Forelimb muscle (tissue), 1 donor: Measurements from ENCODE around the gene POLR3A. TPM values are rescaled to one million over a fixed set of nuclear protein-coding genes. Genes with fewer than 3 reads are reported as not detected.
A peak's percentile ranks its signal among the peaks of the same experiment; 100 is the strongest.
"Not testable (repeated sequence)": the region's sequence is repeated elsewhere in the genome, so short reads cannot be mapped to it uniquely, and the experiment has no call there.

Experiments used
- DNase-seq: peaks from one replicate; pipeline ENCODE4 v3.0.0-alpha.2; 2013; ENCODE audit warnings: low read depth
- polyA plus RNA-seq: library from polyadenylated mRNA; unstranded; fragments of 120-200 nt; gene quantifications from one replicate; pipeline ENCODE4 v1.2.1, GENCODE V29; 2013; ENCODE audit not compliant: insufficient read length

Gene POLR3A
- polyA plus RNA-seq, result 16.2 TPM

GRCh38 chr10:78029269-78030226 lies at the start of gene POLR3A:
Gene POLR3A (minus strand): TSS chr10:78029515. CDS start chr10:78029407, 108 bp downstream.
- DNase-seq, result peak; percentile 92

- DNase-seq, result no peak
Observed at GRCh38 chr10:78078539-78079330, 49.4 kb upstream of the POLR3A start.

- DNase-seq, result not testable (repeated sequence)
Observed at GRCh38 chr10:78075806-78076205, 46.5 kb upstream of the POLR3A start.

GRCh38 chr10:78072504-78072903 lies 43.2 kb upstream of the POLR3A start:
- no peak for DNase-seq

- no peak for DNase-seq
Observed at GRCh38 chr10:78071857-78072179, 42.5 kb upstream of the POLR3A start.

- DNase-seq, result no peak
Observed at GRCh38 chr10:78071140-78071856, 42.0 kb upstream of the POLR3A start.

GRCh38 chr10:78070726-78071125 lies 41.4 kb upstream of the POLR3A start:
- DNase-seq, result no peak

- not testable (repeated sequence) for DNase-seq
Observed at GRCh38 chr10:78070064-78070463, 40.7 kb upstream of the POLR3A start.

DNA sequence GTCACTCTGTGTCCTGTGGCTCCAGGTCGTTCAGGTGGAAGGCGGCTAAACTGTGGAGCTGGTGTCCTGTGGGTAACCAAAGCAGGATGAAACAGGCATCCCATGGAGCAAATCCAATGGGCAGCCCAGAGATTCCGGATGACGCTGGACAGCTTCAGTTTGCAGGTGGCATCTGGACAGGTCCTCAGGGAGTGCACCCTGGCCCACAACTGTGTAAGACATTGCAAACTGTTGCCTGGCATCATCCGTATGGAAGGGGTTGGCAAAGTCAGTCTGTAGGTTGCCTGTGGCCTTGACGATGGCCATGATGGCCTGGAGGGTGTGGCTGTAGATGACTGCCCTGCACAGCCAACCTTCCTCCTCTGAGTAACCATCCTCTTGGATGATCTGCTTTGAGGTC lies 39.8 kb upstream of the POLR3A start:
- no peak for DNase-seq

DNA sequence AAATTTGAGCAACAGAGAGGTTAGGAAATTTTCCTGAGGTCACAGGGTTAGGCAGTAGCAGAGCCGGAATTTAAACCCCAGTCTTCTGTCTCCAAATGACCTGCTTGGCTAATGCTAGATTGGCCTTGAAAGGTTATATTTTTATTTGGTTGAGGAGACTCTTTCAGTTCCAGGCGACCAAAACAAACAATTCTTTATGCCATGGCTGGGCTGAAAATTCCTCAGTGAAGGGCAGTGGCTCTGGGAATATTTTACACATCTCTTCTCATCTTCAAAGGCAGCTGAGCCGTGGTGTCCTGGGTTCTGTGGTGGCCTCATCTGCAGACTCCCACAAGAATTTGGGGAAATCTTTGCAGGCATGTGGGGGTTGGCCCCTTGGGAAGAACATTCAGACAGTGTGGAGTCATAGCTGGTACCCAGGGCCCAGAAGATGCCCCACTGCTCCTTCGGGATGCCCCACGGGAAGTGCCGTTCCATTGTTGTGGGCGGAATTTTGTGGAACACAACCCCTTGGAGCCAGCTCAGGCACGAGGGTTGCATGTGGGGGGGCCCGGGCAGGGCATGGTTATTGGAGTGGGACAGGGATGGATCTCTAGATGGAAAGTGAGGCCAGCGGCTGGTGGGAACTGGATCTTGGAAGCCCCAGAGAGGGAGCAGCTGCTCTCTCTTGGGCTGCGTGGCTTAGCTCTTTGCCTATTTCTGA lies 37.6 kb upstream of the POLR3A start:
- no peak for DNase-seq

DNA sequence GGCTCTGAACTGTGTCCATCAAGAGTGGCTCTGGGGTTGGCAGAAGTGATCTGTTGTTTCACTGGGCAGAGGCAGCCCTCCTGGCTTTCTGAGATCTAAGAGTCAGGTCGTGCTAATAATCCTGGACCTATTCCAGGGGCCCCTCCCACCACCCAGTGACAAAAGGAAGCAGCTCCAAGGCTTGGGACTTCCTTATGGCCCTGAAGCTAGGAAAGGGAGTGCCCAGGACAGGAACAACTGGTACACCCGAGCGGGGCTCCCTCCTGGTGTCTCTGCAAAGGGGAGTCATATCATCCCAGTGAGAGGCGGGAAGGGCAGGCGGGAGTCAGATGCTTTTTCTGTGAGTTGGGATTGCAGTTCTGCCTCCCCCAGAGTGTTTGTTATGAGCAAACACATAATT lies 36.7 kb upstream of the POLR3A start:
- no peak for DNase-seq

- no peak for DNase-seq
Observed at GRCh38 chr10:78065611-78066010, 36.3 kb upstream of the POLR3A start.

GRCh38 chr10:78064919-78065318 lies 35.6 kb upstream of the POLR3A start:
- DNase-seq, result not testable (repeated sequence)

DNA sequence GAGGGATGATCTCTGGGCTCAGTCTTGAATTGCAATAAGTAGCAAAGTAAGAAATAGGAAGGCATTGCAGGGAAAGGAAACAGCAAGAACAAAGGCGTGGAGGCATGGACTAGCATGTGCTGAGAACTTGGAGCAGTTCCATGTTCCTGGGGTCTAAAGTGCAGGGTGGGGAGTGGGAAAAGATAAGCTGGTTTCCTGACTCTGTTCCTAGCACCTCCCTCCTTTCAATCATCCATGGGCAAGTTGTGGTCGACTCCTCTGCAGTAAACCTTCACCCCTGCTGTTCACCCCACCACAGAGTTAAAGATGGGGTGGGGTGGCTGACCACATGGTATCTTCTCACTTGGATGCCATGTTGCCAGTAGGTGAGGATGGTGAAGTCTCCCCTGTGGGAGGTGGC lies 33.9 kb upstream of the POLR3A start:
- no peak for DNase-seq

DNA sequence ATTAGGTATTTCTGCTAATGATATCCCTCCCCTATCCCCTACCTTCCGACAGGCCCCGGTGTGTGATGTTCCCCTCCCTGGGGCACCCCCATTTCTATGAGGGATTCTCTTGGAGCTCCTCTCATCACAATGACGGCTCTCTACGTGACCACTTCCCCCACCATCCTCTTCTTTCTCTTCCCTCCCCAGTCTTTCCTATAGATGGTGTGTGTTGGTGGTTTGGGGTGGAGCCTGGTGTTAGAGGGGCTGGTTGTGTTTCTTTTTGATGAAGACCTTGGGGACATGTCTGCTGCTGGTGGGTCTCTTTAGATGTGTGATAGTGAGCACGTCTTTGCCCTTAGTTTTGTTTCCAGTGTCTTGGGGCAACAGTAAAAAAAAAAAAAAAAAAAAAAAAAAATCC lies 33.0 kb upstream of the POLR3A start:
- no peak for DNase-seq

DNA sequence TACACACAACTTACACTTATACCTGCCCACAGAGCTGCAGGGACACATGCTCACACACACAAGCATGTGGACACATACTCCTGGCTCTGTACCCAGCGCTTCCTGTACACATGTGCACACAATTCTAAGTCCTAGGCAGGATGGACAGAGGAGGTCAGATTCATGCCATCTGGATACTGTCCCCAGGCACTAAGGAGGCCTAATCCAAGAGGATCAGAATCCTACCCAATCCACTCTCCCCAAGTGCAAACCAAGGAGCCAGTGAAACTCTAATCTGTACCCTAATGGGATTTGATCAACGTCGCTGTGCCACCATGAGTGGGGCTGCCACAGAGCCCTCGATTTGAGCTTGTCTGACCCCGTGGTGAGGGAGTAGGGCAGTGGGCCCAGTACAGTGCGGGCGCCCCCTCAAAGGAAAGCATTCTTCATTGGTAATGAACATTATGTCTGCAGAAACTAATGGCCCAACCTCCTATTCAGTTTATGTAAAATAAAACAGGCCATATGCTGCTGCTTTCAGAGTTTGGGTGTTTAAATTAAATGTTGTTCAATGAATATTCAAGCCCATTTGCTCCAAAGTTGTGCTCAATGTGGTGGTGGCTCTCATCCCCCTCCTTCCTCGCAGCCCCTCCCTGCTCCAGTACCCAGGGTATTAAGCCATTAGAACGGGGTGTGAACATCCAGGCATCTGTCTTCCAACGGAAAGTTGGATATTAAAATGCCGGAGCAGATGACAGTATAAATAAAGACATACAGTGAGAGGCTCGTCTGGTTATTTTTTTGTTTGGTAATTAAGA lies 30.8 kb upstream of the POLR3A start:
- no peak for DNase-seq

DNA sequence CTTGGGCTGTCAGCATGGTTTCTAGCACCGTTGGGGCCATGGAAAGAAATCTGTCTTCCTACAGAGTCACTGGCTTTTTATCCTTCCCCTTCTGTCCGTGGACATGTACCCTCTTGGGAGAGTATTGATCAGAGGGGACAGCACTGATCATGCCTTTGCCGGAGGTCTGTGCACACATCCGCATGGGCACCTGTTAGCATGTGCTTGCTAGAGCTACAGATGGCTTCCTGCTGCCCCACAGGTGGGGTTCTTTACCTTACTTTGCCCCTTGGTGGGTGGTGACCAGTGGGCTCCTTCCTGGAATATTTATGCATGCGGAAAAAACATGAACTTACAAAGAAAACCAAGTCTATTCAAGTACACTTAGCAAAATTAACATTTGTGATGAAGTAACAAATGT lies 29.2 kb upstream of the POLR3A start:
- no peak for DNase-seq

DNA sequence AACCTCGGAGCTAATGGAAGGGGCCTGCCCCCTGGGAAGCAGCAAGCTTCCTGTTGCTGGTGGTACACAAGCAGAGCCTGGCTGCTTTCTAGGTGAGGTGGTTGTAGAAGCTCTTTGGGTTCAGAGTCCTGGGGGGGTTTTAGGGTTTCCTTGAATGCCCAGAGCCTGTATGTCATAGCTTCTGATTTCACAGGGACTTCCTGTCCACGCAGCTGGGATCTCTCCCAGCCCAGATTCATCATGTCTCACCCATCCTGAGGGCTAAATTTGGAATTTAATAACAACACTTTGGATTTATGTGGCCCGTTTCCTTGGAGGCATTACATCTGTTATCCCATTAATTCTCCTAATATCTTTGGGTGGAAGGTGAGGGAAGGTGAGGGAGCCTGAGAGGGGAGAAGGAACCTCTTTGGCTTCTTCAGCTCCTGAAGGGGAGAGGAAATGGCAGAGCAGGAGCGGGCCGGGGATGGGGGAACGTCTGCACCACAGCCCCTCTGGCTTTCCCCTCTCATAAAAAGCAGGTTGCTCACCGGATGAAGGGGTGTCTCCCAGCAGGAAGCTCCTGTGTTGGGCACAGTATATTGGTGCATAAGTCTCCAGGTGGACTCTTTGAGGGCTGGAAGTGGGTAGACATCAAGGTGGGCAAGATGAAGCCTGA lies 24.0 kb upstream of the POLR3A start:
- no peak for DNase-seq

- DNase-seq, result no peak
Observed at GRCh38 chr10:78049851-78050250, 20.5 kb upstream of the POLR3A start.

- peak; percentile 58 for DNase-seq
Observed at GRCh38 chr10:78047314-78047891, 18.1 kb upstream of the POLR3A start.
